ENCODE results near the gene ZNF236.

GRCh38 chr18:76988031-76988826 is 165.9 kb downstream of the ZNF236 start:
- no peak for TF ChIP-seq CTCF (IDR thresholded peaks at IDR 0.05)
- TF ChIP-seq EP300 (IDR thresholded peaks at IDR 0.05): no peak

Measured in stomach (tissue), 4 donors.